ENCODE results near the gene NUS1.

DNA sequence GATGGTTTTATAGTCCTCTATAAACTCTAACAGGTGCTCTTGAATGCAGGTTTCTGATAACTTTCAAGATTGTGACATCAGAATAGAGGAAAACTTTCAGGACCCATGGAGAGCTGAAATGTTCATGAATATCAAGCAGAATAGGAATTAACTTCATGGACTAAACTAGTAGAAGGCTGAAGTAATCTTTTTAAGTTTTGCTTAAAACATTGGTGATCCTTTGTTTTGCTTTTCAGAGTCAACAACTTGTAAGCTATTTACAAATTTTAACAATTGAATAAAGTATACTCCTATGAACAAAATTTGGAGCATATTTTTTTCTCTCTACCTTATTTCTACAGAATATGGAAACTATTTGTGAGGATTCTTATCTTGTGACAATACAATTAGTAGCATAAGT lies 47.7 kb upstream of the NUS1 start:
- TF ChIP-seq MAFK (IDR thresholded peaks at IDR 0.05; ENCODE audit: partially characterized antibody): no peak
- no peak for TF ChIP-seq POLR2A (IDR thresholded peaks at IDR 0.05; ENCODE audit: low read length)
